ENCODE measurements around the gene OR56B4.

DNA sequence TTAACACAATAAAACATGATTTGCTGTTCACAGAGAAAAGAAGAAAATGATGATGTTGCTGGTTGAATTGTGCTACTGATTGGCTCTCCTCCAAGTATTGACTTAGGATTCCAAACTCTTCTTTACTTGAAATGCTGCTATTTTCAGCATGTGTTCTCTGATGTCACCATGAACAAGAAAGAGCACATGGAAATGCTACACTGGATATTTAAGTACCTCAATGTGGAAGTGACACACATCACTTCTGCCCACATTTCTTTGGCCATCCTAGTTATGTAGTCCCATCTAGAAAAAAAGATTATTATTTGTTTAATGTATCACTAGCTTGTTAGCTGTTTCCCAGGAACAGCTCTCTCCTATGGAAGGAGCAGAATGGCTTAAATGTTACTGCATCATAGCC is 35.5 kb downstream of the OR56B4 start:
- TF ChIP-seq GATA2 (IDR thresholded peaks at IDR 0.05; ENCODE audit: low read depth, low read length) = no peak
- no peak for TF ChIP-seq GATA3 (IDR thresholded peaks at IDR 0.05; ENCODE audit: low read depth, low read length)
